HG02870 (cell line): ENCODE measurements around the gene PLA2G5.

Experiments
- ATAC-seq: cut with Tn5 transposase; IDR thresholded peaks from one replicate; pipeline ENCODE4 v1.9.1; 2021; ENCODE audit warnings: mild to moderate bottlenecking, moderate library complexity; ENCODE audit not compliant: unreplicated experiment

Gene PLA2G5

GRCh38 chr1:20063861-20064292, 6.1 kb upstream of the PLA2G5 start:
- no peak for ATAC-seq

DNA sequence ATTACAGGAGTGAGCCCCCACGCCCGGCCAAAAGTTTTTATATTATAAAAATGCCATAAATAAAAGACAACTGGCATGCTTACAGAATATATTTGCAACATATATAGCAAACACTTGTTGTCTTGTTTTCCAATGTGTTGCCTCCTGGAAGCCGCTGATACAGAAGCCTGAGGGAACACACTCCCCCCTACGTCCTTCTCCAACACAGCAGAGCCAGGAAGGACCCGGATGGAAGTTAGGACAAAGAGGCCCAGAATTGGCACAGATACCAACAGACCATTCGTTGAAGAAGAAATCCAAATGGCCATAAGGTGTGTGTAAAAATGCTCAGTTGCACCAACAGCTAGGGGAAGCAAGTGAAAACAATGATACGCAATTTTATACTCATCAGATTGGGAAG, 1.3 kb upstream of the PLA2G5 start:
- no peak for ATAC-seq

DNA sequence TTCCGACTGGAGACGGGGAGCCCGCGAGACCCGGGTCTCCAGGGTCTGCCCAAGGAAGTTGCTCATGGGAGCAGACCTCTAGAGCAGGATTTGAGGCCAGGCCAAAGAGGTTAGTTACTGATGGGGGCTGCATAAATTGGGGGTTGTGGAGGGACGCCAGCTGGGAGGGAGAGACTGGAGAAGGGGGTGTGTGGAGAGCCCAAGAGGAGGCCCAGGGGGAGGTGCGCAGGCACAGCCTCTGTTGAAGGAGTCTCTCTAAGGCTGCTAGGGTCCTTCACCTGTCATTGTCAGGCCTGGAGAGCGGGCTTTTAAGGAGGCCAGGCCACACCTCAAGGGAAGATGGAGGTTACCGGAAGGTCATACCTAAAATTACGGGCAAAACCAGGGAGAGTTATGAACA, 363 bp downstream of the PLA2G5 start:
- no peak for ATAC-seq

DNA sequence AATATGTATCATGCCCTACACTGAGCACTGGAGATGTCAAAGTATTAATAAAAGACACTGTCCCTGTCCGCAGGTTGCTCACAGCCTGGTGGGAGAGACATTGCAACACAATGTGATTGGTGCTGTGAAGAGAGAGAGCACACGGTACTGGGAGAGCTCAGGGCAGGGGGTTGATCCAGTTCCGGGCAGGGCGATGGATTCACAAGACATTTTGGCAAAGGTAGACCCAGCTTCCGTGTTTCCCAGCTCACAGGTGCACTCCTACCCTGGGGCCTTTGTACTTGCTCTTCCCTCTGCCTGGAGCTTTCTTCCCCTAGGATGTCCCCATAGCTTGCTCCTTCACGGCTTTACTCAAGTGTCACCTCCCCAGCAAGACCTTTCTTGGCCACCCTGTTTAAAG, 1.4 kb downstream of the PLA2G5 start:
- no peak for ATAC-seq

DNA sequence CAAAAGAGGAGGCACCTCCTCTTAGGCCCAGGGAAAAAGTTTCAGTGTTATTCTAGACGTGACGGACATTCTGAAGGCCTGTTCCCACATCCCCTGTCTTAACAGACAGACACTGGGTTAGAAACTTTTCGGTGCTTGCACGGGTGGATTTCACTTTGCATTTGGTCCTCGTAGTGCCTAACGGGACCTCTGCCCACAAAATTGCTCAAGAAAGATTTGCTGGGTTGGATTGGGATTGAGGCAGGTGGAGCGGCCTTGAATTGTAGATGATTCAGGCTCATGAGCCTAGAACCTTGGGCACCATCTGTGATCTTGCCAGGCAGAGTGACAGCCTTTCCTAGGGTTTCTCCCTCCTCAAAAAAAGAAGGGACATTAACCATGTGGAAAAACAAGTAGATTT, 2.8 kb downstream of the PLA2G5 start:
- no peak for ATAC-seq

DNA sequence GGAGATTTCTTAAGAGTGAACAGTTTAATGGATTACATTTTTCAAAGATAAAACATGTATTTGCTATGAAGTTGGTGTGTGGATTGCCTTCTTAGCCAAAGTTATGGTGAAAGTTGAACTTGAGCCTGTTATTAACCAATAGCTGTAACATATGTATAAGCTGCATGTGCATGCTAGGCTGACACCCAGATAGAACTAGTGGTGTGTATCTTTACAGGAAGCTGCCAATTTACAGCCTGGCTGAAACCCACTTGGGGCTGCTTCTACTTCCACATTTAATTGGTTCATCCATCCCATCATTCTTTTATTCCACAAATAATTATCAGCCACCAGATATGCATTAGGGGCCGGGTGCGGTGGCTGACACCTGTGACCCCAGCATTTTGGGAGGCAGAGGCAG, 3.3 kb downstream of the PLA2G5 start:
- ATAC-seq, result no peak

DNA sequence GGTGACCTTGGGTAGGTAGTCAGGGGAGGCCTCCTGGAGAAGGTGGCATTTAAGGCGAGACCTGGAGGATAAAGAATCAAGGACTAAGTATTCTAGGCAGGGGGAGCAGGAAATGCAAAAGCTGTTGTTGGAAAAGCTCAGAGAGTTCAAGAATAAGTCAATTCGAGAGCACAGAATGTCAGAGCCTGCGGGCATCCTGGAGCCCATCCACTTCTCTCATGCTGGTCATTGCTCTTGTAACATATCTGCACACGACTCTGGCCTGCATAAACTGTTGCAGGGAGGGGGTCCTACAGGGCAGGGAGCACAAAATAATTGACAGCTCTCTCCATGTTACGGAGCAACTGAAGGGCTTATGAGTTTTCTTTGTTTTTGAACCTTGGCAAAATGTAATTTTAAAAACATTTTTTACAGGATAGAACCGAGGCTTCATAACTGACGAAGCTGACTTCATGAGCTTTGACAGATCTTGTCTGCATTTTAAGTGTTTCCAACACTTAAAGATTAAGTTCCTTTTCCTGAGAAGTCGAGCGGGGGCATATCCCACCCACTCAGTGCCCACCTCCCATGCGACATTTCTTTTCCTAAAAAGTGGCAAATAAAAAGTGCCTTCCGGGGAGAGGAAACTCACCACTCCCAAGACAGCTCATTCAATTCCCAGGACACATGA, 4.2 kb downstream of the PLA2G5 start:
- ATAC-seq, result no peak

DNA sequence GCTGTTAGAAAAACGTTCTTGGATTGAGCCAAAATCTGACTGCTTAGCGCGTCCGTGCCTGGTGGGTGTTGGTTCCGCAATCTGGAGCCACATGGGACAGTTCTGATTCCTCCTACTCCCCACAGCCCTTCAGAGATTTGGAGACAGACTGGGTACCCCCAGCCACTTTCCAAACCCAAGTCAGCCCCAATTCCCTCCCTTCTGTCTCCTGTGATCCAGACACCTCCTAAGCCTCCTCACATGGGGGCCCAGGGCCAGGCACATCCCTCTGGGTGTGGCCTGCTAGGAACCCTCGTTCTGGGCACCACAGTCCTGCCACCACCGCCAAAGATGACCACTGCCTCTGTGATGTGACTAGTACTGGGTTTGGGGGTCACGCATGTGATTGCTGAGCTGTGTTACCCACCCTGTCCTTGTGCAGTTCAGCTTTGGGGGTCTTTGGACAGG, 4.8 kb downstream of the PLA2G5 start:
- no peak for ATAC-seq

- ATAC-seq, result no peak
Observed at GRCh38 chr1:20075345-20075744, 5.4 kb downstream of the PLA2G5 start.

- no peak for ATAC-seq
Observed at GRCh38 chr1:20076223-20076622, 6.2 kb downstream of the PLA2G5 start.

DNA sequence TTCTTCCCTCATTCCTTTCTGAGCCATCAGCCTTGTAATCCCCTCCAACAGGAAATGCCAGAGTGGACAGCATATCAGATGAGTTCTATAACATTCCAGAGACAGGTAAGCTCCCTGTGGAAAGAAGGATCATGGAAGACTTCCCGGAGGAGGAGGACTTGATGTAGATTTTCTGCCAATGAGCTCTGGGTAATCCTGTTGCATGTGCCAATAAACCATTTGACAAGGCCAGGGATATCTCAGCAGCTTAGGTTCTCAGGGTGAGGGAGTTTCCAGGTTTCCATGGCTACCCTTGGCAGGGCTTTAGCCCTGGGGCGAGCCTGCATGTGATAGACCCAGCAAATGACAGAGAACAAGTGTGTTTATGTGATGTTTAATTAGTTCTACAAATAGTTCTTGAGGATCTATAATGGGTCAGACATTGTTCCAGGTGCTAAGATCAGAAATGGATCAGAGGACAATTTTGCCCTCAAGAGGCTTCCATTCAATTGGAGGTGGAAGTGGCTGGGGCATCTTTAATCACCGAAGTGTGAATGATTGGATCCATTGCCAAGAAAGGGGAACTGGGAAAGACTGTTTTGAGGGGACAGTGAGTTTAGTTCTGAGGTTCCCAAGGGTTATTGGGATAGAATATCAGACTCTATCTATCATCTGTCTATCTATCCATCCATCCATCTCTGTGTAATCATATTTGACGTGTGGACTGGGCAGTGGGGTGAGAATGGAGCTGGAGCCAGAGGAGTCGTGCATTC, 6.9 kb downstream of the PLA2G5 start:
- ATAC-seq, result no peak

DNA sequence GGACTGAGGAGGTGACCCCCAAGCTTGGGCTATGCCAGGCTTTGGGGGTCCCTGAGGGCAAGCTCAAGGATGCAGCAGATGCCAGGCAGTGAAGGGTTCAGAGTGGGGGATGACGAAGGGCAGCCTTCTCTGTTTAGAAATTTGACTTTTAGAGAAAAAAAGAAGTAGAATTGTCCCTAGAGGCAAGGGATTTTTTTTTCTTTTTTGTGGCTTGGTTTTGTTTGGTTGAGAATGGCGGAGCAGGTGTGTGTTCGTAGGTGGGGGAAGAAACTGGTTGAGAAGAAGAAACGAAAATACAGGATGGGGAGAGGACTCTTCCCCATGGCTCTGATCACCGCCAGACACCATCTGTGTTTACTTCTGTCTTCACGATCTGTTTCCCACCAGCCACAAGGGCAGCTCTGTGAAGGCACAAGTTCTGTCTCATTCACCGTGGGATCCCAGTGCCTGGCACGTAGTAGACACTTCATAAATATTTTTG, 8.2 kb downstream of the PLA2G5 start:
- ATAC-seq, result peak; percentile 44

DNA sequence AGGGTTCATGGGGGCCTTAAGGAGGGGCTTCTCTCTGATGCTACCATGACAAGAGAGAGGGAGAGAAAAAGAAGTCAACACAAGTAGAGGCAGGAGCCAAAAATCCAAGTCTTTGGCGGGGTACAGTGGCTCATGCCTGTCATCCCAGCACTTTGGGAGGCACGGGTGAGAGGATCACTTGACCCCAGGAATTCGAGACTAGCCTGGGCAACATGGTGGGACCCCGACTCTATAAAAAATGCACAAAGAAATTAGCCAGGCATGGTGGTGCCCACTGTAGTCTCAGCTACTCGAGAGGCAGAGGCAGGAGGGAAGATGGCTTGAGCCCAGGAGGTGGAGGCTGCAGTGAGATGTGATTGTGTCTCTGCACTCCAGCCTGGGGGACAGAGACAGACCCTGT, 8.7 kb downstream of the PLA2G5 start:
- no peak for ATAC-seq

DNA sequence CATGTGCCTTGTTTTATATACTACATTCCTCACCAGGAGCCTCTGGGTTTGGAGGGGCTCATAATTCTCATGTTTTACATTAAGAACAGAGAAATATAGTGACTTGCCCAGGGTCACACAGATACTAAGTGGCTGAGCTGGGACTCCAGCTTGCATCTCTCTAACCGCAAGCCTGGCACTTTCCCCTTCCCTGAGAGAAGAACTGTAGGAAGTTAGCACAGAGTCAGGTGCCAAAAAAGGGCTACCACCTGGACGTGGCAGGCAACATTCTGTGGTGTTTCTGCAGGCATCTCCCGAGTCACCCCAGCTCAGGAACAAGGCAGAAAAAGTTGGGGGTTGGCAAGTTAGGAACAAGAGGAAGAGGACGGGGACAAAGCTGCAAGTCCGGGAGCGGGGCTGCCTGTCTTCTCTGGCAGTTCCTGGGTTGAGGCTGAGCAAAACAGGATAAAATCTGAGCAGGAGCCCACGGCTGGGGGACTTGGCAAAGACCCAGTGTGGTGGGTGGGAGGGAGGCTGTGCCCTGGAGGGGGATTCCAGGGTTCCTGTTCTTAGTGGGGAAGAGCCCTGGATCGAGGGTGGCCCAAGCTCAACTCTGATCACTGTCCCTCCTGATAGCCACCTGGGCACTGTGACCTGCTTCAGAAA, 9.8 kb downstream of the PLA2G5 start:
- no peak for ATAC-seq

- peak; percentile 39 for ATAC-seq
Observed at GRCh38 chr1:20080441-20081352, 10.7 kb downstream of the PLA2G5 start.

DNA sequence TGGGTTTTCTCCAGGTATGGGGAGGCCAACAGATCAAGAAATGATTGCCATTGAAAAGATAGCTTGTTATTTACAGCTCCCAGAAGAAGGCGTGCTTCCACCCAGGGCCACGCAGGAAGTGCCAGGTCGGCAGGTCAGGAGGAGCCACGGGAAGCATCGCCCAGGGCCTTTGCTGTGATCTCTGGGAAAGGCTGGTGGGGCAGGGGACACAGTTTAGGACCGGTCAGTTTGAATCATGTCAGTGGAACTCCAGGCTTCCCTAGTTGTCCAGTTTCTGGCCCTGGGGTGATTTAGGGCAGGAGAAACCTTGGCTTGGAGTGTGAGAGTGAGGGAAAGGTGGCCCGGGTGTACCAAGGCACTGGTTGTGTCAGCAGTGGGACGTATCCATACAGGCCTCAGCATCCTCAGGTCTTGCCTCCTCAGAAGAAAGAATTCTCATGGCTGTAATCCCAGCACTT, 11.4 kb downstream of the PLA2G5 start:
- ATAC-seq, result no peak

DNA sequence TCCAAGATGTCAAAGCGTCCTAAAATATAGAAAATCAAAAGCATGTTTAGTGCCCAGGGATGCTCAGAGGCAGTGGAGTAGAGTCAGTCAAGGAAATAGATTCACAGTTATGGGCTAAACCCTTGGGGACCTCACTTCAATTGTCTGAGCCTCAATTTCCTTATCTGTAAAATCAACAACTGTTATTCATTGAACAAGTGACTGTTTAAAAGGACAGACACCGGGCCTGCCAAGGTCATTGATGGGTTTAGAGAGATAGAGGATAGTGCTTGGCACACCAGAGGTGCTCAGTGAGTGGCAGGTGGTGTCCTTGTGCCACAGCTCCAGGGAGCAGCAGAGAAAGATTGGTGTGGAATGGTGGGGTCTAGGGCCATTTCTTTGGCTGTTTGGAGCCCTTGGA, 12.8 kb downstream of the PLA2G5 start:
- no peak for ATAC-seq

GRCh38 chr1:20083178-20083944, 13.4 kb downstream of the PLA2G5 start:
- no peak for ATAC-seq

- no peak for ATAC-seq
Observed at GRCh38 chr1:20086800-20087199, 16.8 kb downstream of the PLA2G5 start.

- no peak for ATAC-seq
Observed at GRCh38 chr1:20087668-20088067, 17.7 kb downstream of the PLA2G5 start.
